K562 (cell line): ENCODE measurements around the gene MKRN1. TPM values are rescaled to one million over a fixed set of nuclear protein-coding genes. Genes with fewer than 3 reads are reported as not detected.

ENCODE experiments used
- BCL6 ChIP-seq: fragments of 250-450 bp; sonication (Bioruptor Pico); IDR thresholded peaks from 2 replicates; pipeline ENCODE4 v1.4.0; 2020
- BMI1 ChIP-seq: fragments of 150-350 bp; IDR thresholded peaks from 2 replicates; pipeline ENCODE4 v1.6.1; 2014; ENCODE audit warnings: low read length
- CTBP1 ChIP-seq: fragments of 450-650 bp; IDR thresholded peaks from 2 replicates; pipeline ENCODE4 v1.6.1; 2016; ENCODE audit warnings: borderline replicate concordance
- CTCF ChIP-seq, 3 experiments: IDR thresholded peaks in 2 of 3; conservative IDR thresholded peaks in 1 of 3; 2 replicates each; pipeline ENCODE4 v1.5.1; 2011 to 2012; ENCODE audit warnings: low read length in 3 of 3, mild to moderate bottlenecking in 3 of 3, control low read depth in 2 of 3, improper control_type of control experiment in 1 of 3, inconsistent platforms in 1 of 3, low read depth in 1 of 3, mixed read lengths in 1 of 3, moderate library complexity in 1 of 3; ENCODE audit not compliant: insufficient read depth in 2 of 3
- DIDO1 ChIP-seq: fragments of 450-650 bp; IDR thresholded peaks from 2 replicates; pipeline ENCODE4 v1.6.1; 2016; ENCODE audit warnings: low read depth, missing biosample characterization, missing genetic modification characterization
- FOXA3 ChIP-seq, 2 experiments: fragments of 450-650 bp in 1 of 2; sonication (generic) in 1 of 2; formaldehyde crosslinking; IDR thresholded peaks in 1 of 2; conservative IDR thresholded peaks in 1 of 2; 2 replicates each; pipeline versions ENCODE4 v1.4.0 to v1.8.0; 2020 to 2022; ENCODE audit warnings: mild to moderate bottlenecking in 2 of 2, missing genetic modification reagents in 1 of 2
- FOXJ3 ChIP-seq: sonication (generic); formaldehyde crosslinking; IDR thresholded peaks from 2 replicates; pipeline ENCODE4 v1.4.0; 2020; ENCODE audit warnings: mild to moderate bottlenecking, missing genetic modification reagents
- MEF2A ChIP-seq: IDR thresholded peaks from 2 replicates; pipeline ENCODE4 v1.6.1; 2011; ENCODE audit warnings: low read depth, mild to moderate bottlenecking, low read length, moderate library complexity; ENCODE audit not compliant: control insufficient read depth
- MYNN ChIP-seq, 2 experiments: sonication (generic); formaldehyde crosslinking in 1 of 2; IDR thresholded peaks; 2 replicates each; pipeline versions ENCODE4 v1.5.0 to v1.6.1; 2016 to 2020; ENCODE audit warnings: antibody characterized with exemption in 1 of 2, missing genetic modification reagents in 1 of 2
- PREB ChIP-seq: sonication (generic); formaldehyde crosslinking; IDR thresholded peaks from 2 replicates; pipeline ENCODE4 v1.8.1; 2023; ENCODE audit warnings: mild to moderate bottlenecking, missing genetic modification reagents
- RBM14 ChIP-seq: fragments of 200-400 bp; formaldehyde crosslinking; IDR thresholded peaks from 2 replicates; pipeline ENCODE4 v1.6.1; 2018; ENCODE audit warnings: low read depth, mild to moderate bottlenecking, low read length, moderate library complexity, borderline replicate concordance; ENCODE audit not compliant: insufficient read depth
- SAFB2 ChIP-seq: fragments of 200-400 bp; formaldehyde crosslinking; IDR thresholded peaks from 2 replicates; pipeline ENCODE4 v1.6.1; 2018; ENCODE audit warnings: borderline replicate concordance, low read length, low read depth, moderate library complexity; ENCODE audit not compliant: severe bottlenecking
- SMAD3 ChIP-seq: fragments of 450-650 bp; formaldehyde crosslinking; conservative IDR thresholded peaks from 2 replicates; pipeline ENCODE4 v1.4.0; 2020; ENCODE audit warnings: mild to moderate bottlenecking
- SRSF1 ChIP-seq: fragments of 200-400 bp; formaldehyde crosslinking; IDR thresholded peaks from 2 replicates; pipeline ENCODE4 v1.6.1; 2017; ENCODE audit warnings: mild to moderate bottlenecking, low read depth, low read length, moderate library complexity
- TEAD2 ChIP-seq: fragments of 450-650 bp; IDR thresholded peaks from 2 replicates; pipeline ENCODE4 v1.6.1; 2016; ENCODE audit warnings: missing genetic modification characterization, control low read depth, missing compliant biosample characterization
- ZBTB12 ChIP-seq: fragments of 250-450 bp; sonication (Bioruptor Pico); IDR thresholded peaks from 2 replicates; pipeline ENCODE4 v1.4.0; 2020
- ZC3H11A ChIP-seq: IDR thresholded peaks from 2 replicates; pipeline ENCODE4 v1.6.1; 2012; ENCODE audit warnings: low read depth, low read length, improper control_type of control experiment
- ZFP91 ChIP-seq: sonication (generic); formaldehyde crosslinking; IDR thresholded peaks from 2 replicates; pipeline ENCODE4 v1.8.0; 2022; ENCODE audit warnings: mild to moderate bottlenecking, missing genetic modification reagents
- ZKSCAN8 ChIP-seq: fragments of 200-800 bp; sonication (Bioruptor generic); IDR thresholded peaks from 2 replicates; pipeline ENCODE4 v1.6.1; 2016; ENCODE audit warnings: missing genetic modification characterization, missing compliant biosample characterization
- ZNF354B ChIP-seq: fragments of 250-450 bp; sonication (Bioruptor Pico); IDR thresholded peaks from 2 replicates; pipeline ENCODE4 v1.4.0; 2020
- ZNF511 ChIP-seq: sonication (generic); formaldehyde crosslinking; IDR thresholded peaks from 2 replicates; pipeline ENCODE4 v1.8.0; 2022; ENCODE audit warnings: mild to moderate bottlenecking, missing genetic modification reagents
- ZNF76 ChIP-seq: fragments of 250-450 bp; sonication (Bioruptor Pico); IDR thresholded peaks from 2 replicates; pipeline ENCODE4 v1.4.0; 2020; ENCODE audit warnings: mild to moderate bottlenecking, moderate library complexity, borderline replicate concordance
- polyA plus RNA-seq, 8 experiments: library from polyadenylated mRNA; depleted of rRNA in 4 of 8; stranded (reverse) in 5 of 8; unstranded in 3 of 8; fragments of >200 nt; fragmentation: Nextera tagmentation in 2 of 8; fragmentation: Illumina TruSeq in 1 of 8; extraction: Ambion mirVana in 2 of 8; extraction: Trizol in 1 of 8; gene quantifications; 2 replicates each; pipeline versions ENCODE4 v1.2.1 to v1.2.3, GENCODE V29; 2011 to 2014; ENCODE audit warnings: inconsistent platforms in 1 of 8, missing spikeins in 1 of 8
- total RNA-seq, 7 experiments: library from RNA; depleted of rRNA in 6 of 7; stranded (reverse); fragments of >200 nt in 6 of 7; fragmentation: Illumina TruSeq in 2 of 7; extraction: Trizol in 2 of 7; gene quantifications; 2 replicates each; pipeline versions ENCODE4 v1.2.1 to v1.2.3, GENCODE V29; 2011 to 2021; ENCODE audit warnings: low replicate concordance in 1 of 7

The MKRN1 gene
- total and polyA plus RNA-seq, 9 of the 15 experiments (the other 6 are each of a cell fraction or from before 2014, with no cell fraction given), result 30.5 to 90.3 (median 76.0) TPM

GRCh38 chr7:140506788-140507464, 27.6 kb upstream of the MKRN1 start (continued):
- no peak for TF ChIP-seq ZBTB12 (CRISPR knock-in tag)
- TF ChIP-seq ZKSCAN8 (CRISPR knock-in tag), result no peak
- TF ChIP-seq MYNN (IDR thresholded peaks at IDR 0.05), result no peak
- TF ChIP-seq MYNN (CRISPR knock-in tag; IDR thresholded peaks at IDR 0.05), result no peak
- TF ChIP-seq ZNF76 (CRISPR knock-in tag), result no peak
- TF ChIP-seq FOXA3 (CRISPR knock-in tag; conservative IDR thresholded peaks at IDR 0.05 in 1 of 2, IDR thresholded peaks at IDR 0.05 in 1 of 2), result no peak
- no peak for TF ChIP-seq ZFP91 (CRISPR knock-in tag)
- no peak for TF ChIP-seq ZC3H11A
- peak; percentile 88; the same call in 1 of the 2 replicates for TF ChIP-seq MEF2A
- TF ChIP-seq SAFB2, result no peak
- no peak for TF ChIP-seq RBM14
- TF ChIP-seq TEAD2, result no peak
- TF ChIP-seq BCL6 (CRISPR knock-in tag), result no peak
- TF ChIP-seq CTCF (IDR thresholded peaks at IDR 0.05 in 2 of 3, conservative IDR thresholded peaks at IDR 0.05 in 1 of 3; ENCODE audit: insufficient read depth in 2 of 3, low read depth in 1 of 3, low read length in 3 of 3), result peak in 1 of 3 experiments; percentile 37; a peak in 2 of 6 replicates
- TF ChIP-seq DIDO1 (tag), result 0 out of 2 replicates have a peak, but pooled peaks have one; percentile 34
- TF ChIP-seq BMI1, result no peak
- no peak for TF ChIP-seq SMAD3 (CRISPR knock-in tag)
- 0 out of 2 replicates have a peak, but pooled peaks have one; percentile 38 for TF ChIP-seq CTBP1
- TF ChIP-seq SRSF1, result no peak
- no peak for TF ChIP-seq ZNF354B
- no peak for TF ChIP-seq PREB
- no peak for TF ChIP-seq FOXJ3 (CRISPR knock-in tag)
- TF ChIP-seq ZNF511 (CRISPR knock-in tag), result no peak
